H9 (cell line): Measurements from ENCODE around the gene SMYD1. TPM values are rescaled to one million over a fixed set of nuclear protein-coding genes. Genes with fewer than 3 reads are reported as not detected.

Experiments
- DNase-seq: peaks from one replicate; pipeline ENCODE4 v3.0.0-alpha.2; 2017
- H2AFZ ChIP-seq: one replicate; pipeline ENCODE4 v1.6.1; 2013; ENCODE audit warnings: mild to moderate bottlenecking, low read length, control low read depth, moderate library complexity
- H2AK5ac ChIP-seq: 2 replicates; pipeline ENCODE4 v1.6.1; 2013; ENCODE audit warnings: low read length, control low read depth, mixed read lengths; ENCODE audit not compliant: insufficient read length
- H2BK120ac ChIP-seq: one replicate; pipeline ENCODE4 v1.6.1; 2013; ENCODE audit warnings: low read depth, mild to moderate bottlenecking, low read length, control low read depth, inconsistent platforms; ENCODE audit not compliant: poor library complexity, severe bottlenecking
- H2BK12ac ChIP-seq: 2 replicates; pipeline ENCODE4 v1.6.1; 2013; ENCODE audit warnings: low read length, control low read depth, mixed read lengths, low read depth; ENCODE audit not compliant: insufficient read length
- H2BK15ac ChIP-seq: 2 replicates; pipeline ENCODE4 v1.6.1; 2013; ENCODE audit warnings: low read depth, low read length, control low read depth
- H2BK20ac ChIP-seq: one replicate; pipeline ENCODE4 v1.6.1; 2013; ENCODE audit warnings: low read depth, mild to moderate bottlenecking, low read length, control low read depth, inconsistent platforms; ENCODE audit not compliant: poor library complexity, severe bottlenecking
- H2BK5ac ChIP-seq: 2 replicates; pipeline ENCODE4 v1.6.1; 2013; ENCODE audit warnings: low read length, control low read depth, mixed read lengths; ENCODE audit not compliant: insufficient read length
- H3K14ac ChIP-seq: 2 replicates; pipeline ENCODE4 v1.6.1; 2013; ENCODE audit warnings: low read length, control low read depth; ENCODE audit not compliant: insufficient read depth
- H3K18ac ChIP-seq: 2 replicates; pipeline ENCODE4 v1.6.1; 2013; ENCODE audit warnings: low read depth, mild to moderate bottlenecking, mixed read lengths, low read length, control low read depth; ENCODE audit not compliant: insufficient read length
- H3K23ac ChIP-seq: 2 replicates; pipeline ENCODE4 v1.6.1; 2013; ENCODE audit warnings: low read length, control low read depth, mixed read lengths, low read depth; ENCODE audit not compliant: insufficient read length
- H3K23me2 ChIP-seq: 2 replicates; pipeline ENCODE4 v1.6.1; 2013; ENCODE audit warnings: low read depth, mild to moderate bottlenecking, mixed read lengths, low read length, control low read depth; ENCODE audit not compliant: insufficient read length, poor library complexity, severe bottlenecking
- H3K27ac ChIP-seq: 2 replicates; pipeline ENCODE4 v1.5.1; 2013; ENCODE audit warnings: low read length, control low read depth, mixed read lengths, low read depth; ENCODE audit not compliant: insufficient read length
- H3K27me3 ChIP-seq: 2 replicates; pipeline ENCODE4 v1.6.1; 2013; ENCODE audit warnings: low read length, control low read depth, inconsistent platforms; ENCODE audit not compliant: insufficient read depth
- H3K4ac ChIP-seq: 2 replicates; pipeline ENCODE4 v1.6.1; 2013; ENCODE audit warnings: low read depth, mild to moderate bottlenecking, control low read depth, inconsistent platforms, low read length, moderate library complexity
- H3K4me1 ChIP-seq: 2 replicates; pipeline ENCODE4 v1.6.1; 2013; ENCODE audit warnings: low read length, control low read depth, inconsistent platforms; ENCODE audit not compliant: insufficient read depth
- H3K4me2 ChIP-seq: 2 replicates; pipeline ENCODE4 v1.6.1; 2013; ENCODE audit warnings: low read length, control low read depth, mixed read lengths; ENCODE audit not compliant: insufficient read length, insufficient read depth
- H3K56ac ChIP-seq: 2 replicates; pipeline ENCODE4 v1.6.1; 2013; ENCODE audit warnings: low read depth, mild to moderate bottlenecking, mixed read lengths, low read length, control low read depth; ENCODE audit not compliant: insufficient read length
- H3K79me1 ChIP-seq: 2 replicates; pipeline ENCODE4 v1.6.1; 2013; ENCODE audit warnings: low read depth, mild to moderate bottlenecking, moderate library complexity, low read length, control low read depth, inconsistent platforms; ENCODE audit not compliant: insufficient read depth, poor library complexity, severe bottlenecking
- H3K79me2 ChIP-seq: 2 replicates; pipeline ENCODE4 v1.6.1; 2013; ENCODE audit warnings: low read length, control low read depth, inconsistent platforms; ENCODE audit not compliant: insufficient read depth
- H3K9ac ChIP-seq: 2 replicates; pipeline ENCODE4 v1.6.1; 2013; ENCODE audit warnings: low read length, control low read depth, mixed read lengths; ENCODE audit not compliant: insufficient read length; ENCODE audit errors: extremely low read depth
- H3K9me3 ChIP-seq: one replicate; pipeline ENCODE4 v1.6.1; 2013; ENCODE audit warnings: low read depth, low read length, inconsistent platforms; ENCODE audit not compliant: control insufficient read depth
- H3T11ph ChIP-seq: one replicate; pipeline ENCODE4 v1.6.1; 2013; ENCODE audit warnings: mild to moderate bottlenecking, low read length, control low read depth, inconsistent platforms
- H4K20me1 ChIP-seq: one replicate; pipeline ENCODE4 v1.6.1; 2013; ENCODE audit not compliant: control insufficient read depth, insufficient read length, insufficient read depth
- H4K5ac ChIP-seq: 2 replicates; pipeline ENCODE4 v1.6.1; 2013; ENCODE audit warnings: low read depth, mild to moderate bottlenecking, mixed read lengths, low read length, control low read depth; ENCODE audit not compliant: insufficient read length
- H4K8ac ChIP-seq: replicated peaks from 2 replicates; pipeline ENCODE4 v1.6.1; 2013; ENCODE audit warnings: low read length, control low read depth, mixed read lengths, low read depth; ENCODE audit not compliant: insufficient read length
- H4K91ac ChIP-seq: 2 replicates; pipeline ENCODE4 v1.6.1; 2013; ENCODE audit warnings: low read depth, mild to moderate bottlenecking, moderate library complexity, mixed read lengths, low read length, control low read depth; ENCODE audit not compliant: insufficient read length
- H3K27ac Mint-ChIP-seq, 3 experiments: 2 replicates in 2 of 3; 3 replicates in 1 of 3; pipeline ENCODE4 v1.8.0; 2020 to 2021; ENCODE audit warnings: mixed read lengths in 3 of 3, mild to moderate bottlenecking in 1 of 3, moderate library complexity in 1 of 3
- H3K27me3 Mint-ChIP-seq: 2 replicates; pipeline ENCODE4 v1.8.0; 2021; ENCODE audit warnings: low read depth, mild to moderate bottlenecking, moderate library complexity, mixed read lengths
- H3K36me3 Mint-ChIP-seq, 3 experiments: 2 replicates in 2 of 3; 3 replicates in 1 of 3; pipeline ENCODE4 v1.8.0; 2020 to 2021; ENCODE audit warnings: low read depth in 3 of 3, mixed read lengths in 3 of 3; ENCODE audit not compliant: insufficient read depth in 1 of 3
- H3K4me1 Mint-ChIP-seq, 2 experiments: 2 replicates each; pipeline ENCODE4 v1.8.0; 2020; ENCODE audit warnings: mixed read lengths in 2 of 2
- H3K4me3 Mint-ChIP-seq, 2 experiments: 2 replicates in 1 of 2; 3 replicates in 1 of 2; pipeline ENCODE4 v1.8.0; 2020 to 2021; ENCODE audit warnings: mild to moderate bottlenecking in 2 of 2, mixed read lengths in 2 of 2, moderate library complexity in 1 of 2
- H3K9me3 Mint-ChIP-seq, 2 experiments: 2 replicates in 1 of 2; 3 replicates in 1 of 2; pipeline ENCODE4 v1.8.0; 2020; ENCODE audit warnings: mild to moderate bottlenecking in 2 of 2, mixed read lengths in 2 of 2, moderate library complexity in 1 of 2
- WGBS: extraction: QIAGEN DNeasy Blood & Tissue Kit; methylation state at CpG from one replicate; pipeline ENCODE4 v1.1.7; 2013; ENCODE audit warnings: missing lambda C conversion rate, low lambda C conversion rate, mixed read lengths; ENCODE audit not compliant: insufficient read length; ENCODE audit errors: extremely low coverage; 5-methylcytosine and 5-hydroxymethylcytosine counted together
- total RNA-seq: library from RNA; stranded (reverse); gene quantifications from 2 replicates; pipeline ENCODE4 v1.2.1, GENCODE V29; 2021
- TF ChIP-seq, protein P1 (sequence below): fragments of 200-600 bp; sonication (generic); conservative IDR thresholded peaks from 3 replicates; pipeline ENCODE4 v1.8.0; 2021; ENCODE audit warnings: antibody characterized with exemption, mild to moderate bottlenecking

Gene SMYD1
- total RNA-seq, 1 experiment from 2014 or later: not detected

DNA sequence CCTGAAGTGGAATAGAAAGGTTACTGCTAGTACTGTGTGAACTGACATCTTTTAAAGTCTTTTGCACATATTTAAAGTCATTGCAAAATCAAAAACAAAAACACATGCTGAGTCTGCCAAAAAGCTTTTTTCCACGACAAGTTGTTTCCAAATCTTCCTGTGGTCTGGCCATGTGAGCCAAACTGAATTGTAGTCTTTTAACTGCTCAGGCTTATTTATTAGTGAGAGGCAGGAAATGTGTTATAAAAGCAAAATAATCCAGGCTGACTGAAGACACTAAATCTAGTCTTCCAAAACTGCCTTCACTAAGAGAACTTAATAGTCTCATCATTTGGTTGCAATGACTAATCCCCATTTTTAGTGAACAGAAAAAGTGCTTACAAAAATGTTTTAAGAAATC is 14.3 kb upstream of the SMYD1 start:
- Histone ChIP-seq H2BK15ac (no peak overlapping the region), H3K4me2 (no peak overlapping the region), H3K23me2 (no peaks in the 10 kb centered on the region), H3K79me1 (peaks cover 4% of the 10 kb centered on the region), H3K9me3 (no peaks in the 10 kb centered on the region), H2BK120ac (no peak overlapping the region), H3K79me2 (no peaks in the 10 kb centered on the region; the same call in 1 of the 2 replicates), H3K27ac (no peak overlapping the region), H4K20me1 (no peaks in the 10 kb centered on the region), H2AFZ (no peak overlapping the region), H2BK12ac (no peak overlapping the region), H3K27me3 (no peaks in the 10 kb centered on the region), H3K56ac (no peak overlapping the region), H2BK5ac (no peak overlapping the region), H3T11ph (no peak overlapping the region), H3K23ac (no peak overlapping the region), H3K9ac (no peak overlapping the region), H3K14ac (no peak overlapping the region), H2AK5ac (no peak overlapping the region), H4K91ac (no peak overlapping the region), H3K4ac (no peak overlapping the region), H3K4me1 (no peaks in the 10 kb centered on the region; the same call in 1 of the 2 replicates), H2BK20ac (no peak overlapping the region), H4K5ac (no peak overlapping the region), H3K18ac (no peak overlapping the region), H4K8ac (no peak overlapping the region)
- Mint-ChIP-seq H3K27me3 (no peaks in the 10 kb centered on the region; the same call in 1 of the 2 replicates), H3K9me3 (no peaks in the 10 kb centered on the region; a peak in 2 of 5 replicates), H3K4me1 (peaks cover 23 to 24% of the 10 kb centered on the region in 2 experiments), H3K36me3 (peaks cover 4 to 13% (median 6%) of the 10 kb centered on the region in 3 experiments; a peak in 5 of 7 replicates), H3K27ac (0 out of 7 replicates have a peak overlapping the region, but pooled peaks of 1 of the 3 experiments have one; percentile 11), H3K4me3 (no peak overlapping the region)
- DNase-seq: no peak
- WGBS: no CpG with 5 or more reads among the region's 1 CpG
- TF ChIP-seq, protein P1, sequence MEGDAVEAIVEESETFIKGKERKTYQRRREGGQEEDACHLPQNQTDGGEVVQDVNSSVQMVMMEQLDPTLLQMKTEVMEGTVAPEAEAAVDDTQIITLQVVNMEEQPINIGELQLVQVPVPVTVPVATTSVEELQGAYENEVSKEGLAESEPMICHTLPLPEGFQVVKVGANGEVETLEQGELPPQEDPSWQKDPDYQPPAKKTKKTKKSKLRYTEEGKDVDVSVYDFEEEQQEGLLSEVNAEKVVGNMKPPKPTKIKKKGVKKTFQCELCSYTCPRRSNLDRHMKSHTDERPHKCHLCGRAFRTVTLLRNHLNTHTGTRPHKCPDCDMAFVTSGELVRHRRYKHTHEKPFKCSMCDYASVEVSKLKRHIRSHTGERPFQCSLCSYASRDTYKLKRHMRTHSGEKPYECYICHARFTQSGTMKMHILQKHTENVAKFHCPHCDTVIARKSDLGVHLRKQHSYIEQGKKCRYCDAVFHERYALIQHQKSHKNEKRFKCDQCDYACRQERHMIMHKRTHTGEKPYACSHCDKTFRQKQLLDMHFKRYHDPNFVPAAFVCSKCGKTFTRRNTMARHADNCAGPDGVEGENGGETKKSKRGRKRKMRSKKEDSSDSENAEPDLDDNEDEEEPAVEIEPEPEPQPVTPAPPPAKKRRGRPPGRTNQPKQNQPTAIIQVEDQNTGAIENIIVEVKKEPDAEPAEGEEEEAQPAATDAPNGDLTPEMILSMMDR: no peak
